HCEC 1CT (cell line): ENCODE measurements around the gene C6orf47.

Experiments used
- DNase-seq: peaks from one replicate; pipeline ENCODE4 v3.0.0-alpha.2; 2017

C6orf47 gene

DNA sequence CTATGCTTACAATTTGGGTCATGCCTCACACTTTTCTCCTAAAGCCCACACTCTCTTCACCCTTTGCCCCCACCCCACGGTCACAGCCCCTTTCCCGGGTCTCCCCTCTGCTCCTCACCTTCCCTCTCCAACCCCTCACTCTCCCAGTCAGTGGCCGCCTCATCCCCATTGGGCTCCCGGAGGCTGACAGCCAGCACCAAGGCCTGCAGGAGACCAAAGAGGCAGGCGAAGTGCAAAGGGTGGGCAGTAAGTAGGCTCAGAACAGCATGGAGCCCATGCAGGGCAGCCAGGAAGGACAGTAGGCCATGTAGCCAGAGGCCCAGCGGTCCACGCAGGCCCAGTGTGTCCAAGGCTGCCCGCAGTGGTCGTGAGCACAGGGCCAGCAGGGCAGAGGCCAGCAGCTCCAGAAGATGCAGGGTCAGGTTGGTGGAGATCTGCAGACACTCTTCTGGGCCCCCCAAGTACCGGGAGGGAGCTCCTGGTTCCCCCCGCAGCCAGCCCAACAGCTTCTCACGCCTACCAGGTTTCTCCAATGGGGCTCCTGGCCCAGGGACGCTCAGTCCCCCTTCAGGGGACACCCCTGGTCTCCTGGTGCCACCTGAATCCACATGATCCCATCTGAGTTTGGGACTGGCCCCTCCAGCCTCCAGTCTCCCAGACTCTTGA is 1.5 kb downstream of the C6orf47 start:
- DNase-seq, result no peak

DNA sequence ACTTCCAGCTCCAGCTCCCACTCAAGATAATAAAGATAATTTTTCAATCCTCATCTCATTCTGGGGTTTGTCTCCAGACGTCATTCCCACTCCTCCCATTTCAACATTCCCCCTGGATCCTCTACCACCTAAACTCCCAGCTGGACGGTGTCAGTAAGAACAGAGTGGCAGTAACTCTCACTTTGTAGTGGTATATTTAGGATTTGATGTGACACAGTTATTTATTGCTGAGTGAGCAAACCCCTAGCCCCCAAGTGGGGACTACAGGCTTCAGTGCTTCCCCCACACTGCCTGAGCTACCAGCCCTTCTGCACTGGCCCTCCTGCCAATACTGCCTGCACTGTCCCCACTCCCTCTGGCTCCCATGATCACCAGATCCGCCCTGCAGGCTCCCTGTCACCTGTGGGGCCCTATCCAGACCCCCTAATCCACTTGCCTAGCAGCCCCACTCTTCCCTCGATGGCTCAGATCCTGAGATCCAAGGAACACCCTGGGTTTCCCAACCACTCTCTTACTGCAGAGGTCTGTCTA is 2.4 kb downstream of the C6orf47 start:
- no peak for DNase-seq

DNA sequence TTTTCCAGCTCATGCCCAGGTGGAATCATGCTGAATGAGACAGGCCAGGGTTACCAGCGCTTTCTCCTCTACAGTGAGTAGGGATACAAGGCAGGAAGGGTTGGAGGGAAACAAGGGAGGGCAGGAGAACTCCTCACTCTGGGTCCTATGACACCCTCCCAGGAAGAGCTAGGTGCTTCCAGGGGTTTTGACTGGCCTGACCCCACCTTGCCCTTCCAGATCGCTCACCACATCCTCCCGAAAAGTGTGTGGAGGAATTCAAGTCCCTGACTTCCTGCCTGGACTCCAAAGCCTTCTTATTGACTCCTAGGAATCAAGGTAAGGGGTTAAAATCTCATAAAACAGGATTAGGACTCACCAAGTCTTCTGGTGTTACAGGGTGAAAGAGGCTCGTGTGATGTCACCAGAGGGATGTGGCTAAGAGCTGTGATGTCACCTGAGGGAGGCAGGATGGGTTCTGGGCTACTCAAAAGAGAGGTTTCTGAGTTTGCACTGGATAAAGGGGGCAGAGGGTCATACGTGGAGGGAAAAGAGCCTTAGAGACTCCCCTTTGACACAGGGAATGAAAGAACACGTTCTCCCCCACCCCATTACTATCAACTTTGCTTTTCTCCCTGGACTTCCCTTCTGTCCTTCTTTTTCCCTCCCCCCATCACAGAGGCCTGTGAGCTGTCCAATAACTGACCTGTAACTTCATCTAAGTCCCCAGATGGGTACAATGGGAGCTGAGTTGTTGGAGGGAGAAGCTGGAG is 3.0 kb downstream of the C6orf47 start:
- no peak for DNase-seq

DNA sequence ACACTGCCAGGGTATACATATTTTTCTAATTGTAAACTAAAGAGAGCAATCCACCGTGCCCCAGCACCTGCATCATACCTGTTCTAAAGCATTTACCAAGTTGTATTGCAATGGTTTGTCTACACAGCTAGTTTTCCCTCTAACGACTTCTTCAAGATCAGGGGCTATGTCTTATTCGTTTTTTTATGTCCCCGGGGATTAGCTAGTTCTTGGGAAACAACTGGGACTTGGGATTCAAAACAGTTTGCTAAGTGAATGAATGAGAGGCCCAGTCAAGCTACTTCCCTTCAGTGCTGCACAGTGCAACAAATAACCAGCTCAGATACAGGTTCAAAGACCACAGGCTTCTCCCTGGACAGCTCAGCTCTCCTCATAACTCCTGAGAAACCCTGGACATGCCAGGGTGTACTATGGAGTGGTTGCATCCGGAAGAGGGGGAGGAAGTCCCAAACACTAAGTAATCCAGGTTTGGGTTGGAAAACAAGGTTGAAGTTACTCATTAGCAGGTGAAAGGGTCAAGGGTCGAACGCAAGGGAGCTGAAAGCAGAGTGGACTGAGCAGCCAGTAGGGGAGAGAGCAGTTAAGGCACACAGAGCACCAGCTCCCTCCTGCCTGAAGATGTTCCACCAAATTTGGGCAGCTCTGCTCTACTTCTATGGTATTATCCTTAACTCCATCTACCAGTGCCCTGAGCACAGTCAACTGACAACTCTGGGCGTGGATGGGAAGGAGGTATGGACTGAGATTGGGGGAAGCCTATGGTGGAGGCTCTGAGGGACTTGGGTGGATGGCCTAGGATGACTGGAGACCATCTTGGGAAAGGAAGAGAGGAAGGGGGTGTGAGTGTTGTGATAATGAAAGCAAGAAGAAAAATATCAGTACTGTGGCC is 5.0 kb downstream of the C6orf47 start, which contains the start of gene APOM:
APOM (plus strand) TSS at position 546 of the 889 bp plus-strand sequence; CDS start at position 619, 73 bp downstream.
- no peak for DNase-seq

DNA sequence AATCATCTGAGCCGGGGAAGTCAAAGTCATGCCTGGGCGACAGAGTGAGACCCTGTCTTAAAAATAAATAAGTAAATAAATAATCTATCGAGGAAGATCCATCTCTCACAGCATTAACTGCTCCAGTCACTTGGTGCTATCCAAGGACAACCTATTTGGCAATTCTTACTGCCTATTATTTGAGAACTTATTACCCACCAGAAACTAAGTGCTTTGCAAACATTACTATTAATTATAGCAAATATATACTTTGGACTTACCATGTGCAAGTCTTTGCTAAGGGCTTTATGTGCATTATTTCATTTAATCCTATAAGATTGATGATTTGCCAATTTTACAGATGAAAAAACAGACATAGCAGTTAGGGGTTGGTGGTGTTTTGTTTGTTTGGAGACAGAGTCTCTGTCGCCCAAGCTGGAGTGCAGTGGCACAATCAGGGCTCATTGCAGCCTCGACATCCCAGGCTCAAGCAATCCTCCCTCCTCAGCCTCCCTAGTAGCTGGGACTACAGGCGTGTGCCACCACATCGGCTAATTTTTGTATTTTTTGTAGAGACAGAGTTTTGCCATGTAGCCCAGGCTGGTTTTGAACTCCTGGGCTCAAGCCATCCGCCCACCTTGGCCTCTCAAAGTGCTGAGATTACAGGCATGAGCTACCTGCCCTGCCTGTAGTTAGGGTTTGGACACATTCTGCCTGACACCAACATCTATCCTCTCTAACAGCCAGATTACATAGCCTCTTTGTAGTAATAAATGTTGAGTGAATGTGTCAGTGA is 5.8 kb downstream of the C6orf47 start:
- DNase-seq, result no peak

DNA sequence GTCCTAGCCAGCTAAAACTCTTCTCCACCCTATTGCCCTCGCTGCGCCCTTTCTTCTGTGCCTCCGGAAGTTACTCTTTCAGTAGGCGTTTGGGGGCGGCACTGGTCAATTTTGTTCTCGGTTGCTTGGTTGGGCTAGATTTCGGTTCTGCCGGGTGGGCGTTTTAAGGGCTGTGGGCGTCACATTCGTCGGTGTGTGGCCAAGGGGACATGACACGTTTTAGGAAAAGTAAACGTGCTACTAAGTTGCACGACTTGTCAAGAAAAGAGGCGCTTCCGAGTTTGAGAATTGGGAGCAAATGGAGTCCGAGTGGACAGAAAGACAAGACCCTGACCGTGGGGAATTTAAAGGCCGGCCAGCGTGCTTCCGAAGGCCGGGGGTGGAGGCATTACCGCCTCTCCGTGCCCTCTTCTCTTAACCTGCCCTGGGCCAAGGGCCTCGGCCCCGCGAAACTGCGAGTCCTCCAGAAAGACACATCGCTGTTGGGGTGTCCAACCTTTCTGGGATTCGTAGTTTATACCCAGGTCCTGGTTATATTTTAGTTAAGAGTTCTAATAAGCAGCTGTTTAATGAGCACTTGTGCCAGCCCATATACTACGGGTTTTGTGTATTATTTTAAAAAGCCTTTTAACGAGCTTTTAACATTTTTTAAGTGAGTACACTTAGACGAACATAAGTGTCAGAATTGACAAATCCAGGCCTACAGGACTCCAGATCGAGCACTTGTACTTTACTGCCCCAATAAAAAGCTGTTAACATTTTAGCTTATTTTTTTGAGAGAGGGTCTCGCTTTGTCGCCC is 7.5 kb downstream of the C6orf47 start:
- DNase-seq, result peak; percentile 87

DNA sequence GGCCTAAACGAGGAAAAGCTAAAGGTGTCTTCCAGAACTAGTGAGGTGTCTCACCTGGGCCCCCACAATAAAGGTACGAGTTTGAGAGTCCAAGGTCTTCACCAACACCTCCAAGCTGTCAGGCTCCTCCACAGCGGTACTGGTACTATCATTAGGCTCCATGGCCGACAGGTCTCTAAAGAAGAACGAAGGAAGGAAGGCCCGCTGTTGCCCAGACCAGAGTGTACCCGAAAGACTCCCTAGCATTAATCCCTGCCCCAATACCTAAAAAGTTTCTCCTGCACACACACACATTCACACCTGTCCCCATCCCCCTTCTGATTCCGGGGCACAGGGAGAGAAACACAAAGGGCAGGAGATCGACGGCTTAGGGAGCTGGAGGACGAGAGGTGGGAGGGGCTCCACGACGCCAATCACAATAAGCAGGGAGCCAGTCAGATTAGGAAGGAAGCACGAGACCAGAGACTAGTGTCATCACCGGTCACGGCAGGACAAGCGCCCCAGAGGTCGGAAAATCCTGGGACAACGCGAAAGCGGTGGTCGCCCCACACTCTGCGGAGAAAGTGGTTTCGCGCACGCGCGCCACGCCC is 8.9 kb downstream of the C6orf47 start:
- peak; percentile 77 for DNase-seq

DNA sequence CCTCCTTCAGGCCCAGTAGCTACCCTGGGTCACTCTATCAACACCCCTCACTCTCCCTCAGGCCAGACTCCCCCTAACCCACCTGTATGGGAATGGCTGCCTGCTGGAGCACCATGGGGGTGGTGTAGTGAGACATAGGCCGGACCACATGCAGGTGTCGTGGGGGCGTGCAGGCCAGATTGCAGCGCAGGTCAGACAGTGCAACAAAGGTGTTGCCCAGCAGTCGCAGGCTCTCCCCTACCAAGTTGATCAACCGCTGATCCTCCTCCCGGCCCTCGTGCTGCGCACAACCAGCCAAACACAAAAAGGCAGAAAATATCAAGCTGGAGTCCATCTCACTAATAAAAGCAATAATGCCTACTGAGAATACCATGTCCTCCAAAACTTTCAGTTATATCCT is 15.3 kb downstream of the C6orf47 start:
- DNase-seq, result no peak

DNA sequence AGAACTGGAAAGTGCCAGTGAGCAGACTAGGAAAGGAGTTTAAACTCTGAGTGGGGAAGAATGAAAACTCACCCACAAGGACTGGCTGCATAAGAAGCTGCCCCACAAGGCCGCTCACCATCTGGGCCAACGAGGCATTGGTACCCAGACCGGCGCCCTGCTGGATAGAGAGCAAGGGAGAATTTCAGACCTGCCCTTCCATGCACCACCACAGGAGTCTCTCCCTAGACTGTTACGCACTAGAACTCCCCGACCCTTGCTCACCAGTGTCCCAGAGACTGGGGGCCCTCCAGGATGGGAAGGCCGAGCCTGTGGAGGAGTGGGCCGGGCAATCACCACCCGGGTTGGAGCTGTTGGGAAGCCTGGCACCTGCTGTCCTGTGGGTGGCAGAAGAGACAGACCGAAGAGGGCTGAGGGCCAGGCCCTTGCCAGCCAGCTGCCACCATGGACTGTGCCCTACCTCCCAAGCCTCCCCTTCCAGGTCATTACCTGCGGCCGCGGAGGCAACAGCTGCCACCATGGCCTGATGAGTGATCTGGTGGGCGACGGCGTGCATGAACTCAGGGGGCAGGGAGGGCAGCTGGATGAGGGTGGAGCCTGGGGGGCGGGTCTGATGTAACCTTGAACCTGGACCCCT is 16.6 kb downstream of the C6orf47 start:
- DNase-seq, result peak; percentile 0

DNA sequence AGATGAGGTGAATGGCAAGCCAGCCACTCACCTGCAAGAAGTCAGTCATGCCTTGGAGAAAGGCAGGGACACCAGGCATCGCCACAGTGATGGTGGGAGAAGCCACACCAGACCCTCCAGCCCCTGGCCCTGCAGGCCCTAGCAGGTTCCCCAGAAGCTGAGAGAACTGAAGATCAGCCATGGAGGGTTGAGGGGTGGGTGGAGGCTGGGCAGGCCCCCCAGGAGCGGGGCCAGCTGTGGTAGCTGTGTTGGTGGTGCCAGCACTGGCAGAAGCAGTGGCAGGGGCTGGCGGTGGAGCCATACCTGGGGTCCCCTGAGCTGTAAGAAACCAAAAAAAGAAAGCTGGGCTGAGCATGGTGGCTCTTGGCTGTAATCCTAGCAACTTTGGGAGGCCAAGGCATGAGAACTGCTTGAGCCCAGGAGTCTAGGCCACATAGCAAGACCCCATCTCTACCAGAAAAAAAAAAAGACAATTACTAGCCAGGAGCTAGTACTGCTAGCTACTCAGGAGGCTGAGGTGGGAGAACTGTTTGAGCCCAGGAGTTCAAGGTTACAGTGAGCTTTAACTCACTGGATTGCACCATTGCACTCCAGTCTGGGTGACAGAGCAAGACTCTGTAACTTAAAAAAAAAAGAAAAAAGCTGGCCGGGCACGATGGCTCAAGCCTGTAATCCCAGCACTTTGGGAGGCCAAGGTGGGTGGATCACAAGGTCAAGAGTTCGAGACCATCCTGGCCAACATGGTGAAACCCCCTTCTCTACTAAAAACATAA is 17.6 kb downstream of the C6orf47 start:
- no peak for DNase-seq

DNA sequence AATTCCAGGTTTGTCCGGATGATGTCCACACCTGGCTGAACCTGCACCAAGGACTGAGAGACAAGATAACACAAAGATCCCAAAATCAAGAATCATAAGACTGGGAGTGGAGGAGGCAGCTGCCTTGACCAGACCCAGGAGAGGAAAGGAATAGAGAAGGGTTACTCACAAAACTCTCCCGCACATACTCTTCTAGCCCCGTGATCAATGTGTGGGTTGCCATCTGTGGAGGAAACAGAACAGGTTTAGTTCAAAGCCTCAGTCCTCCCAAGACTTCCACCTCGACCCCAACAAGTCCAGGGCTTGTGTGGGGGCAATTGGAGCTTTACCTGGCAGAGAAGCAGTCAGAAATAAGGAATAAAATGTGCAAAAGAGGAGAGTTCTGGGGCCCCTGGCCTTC is 19.2 kb downstream of the C6orf47 start:
- DNase-seq, result no peak

DNA sequence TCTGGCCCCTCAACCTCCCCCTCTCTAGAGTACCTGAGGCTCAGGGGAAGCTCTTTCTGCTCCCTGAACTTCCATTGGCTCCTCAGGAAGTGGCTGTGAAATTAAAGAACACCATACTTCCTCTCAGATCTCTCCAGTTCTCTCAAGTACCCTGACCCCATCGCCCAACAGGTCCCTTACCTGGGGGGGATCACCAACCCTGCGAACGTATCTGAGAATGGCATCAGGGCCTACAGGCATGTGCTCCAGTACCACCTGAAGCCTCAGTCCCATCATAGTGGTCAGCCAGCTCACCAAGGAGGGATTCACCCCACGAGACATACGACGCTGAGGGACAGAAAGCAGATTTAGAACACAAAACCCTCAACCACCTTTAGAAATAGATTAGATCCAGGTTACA is 20.0 kb downstream of the C6orf47 start:
- DNase-seq, result no peak

DNA sequence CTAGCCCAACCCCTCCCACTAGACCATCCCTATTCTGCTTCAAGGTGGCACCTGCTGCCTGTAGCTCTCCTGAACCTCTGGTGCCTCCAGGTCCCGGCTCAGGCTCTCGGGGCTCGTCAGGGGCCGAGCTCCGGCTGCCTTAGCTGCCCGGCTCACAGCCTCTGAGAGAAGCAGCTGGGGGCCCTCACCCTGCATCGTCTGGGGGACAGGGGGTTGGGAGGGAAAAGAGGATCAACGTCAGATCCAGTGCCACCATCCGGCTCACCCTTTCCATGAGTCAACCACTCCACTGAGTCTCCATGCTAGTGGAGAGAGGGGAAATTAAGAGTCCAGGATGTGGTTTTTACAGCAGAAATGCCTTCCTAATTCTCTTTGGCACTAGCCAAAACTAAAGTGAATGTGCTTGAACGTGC is 21.1 kb downstream of the C6orf47 start:
- DNase-seq, result peak; percentile 63

DNA sequence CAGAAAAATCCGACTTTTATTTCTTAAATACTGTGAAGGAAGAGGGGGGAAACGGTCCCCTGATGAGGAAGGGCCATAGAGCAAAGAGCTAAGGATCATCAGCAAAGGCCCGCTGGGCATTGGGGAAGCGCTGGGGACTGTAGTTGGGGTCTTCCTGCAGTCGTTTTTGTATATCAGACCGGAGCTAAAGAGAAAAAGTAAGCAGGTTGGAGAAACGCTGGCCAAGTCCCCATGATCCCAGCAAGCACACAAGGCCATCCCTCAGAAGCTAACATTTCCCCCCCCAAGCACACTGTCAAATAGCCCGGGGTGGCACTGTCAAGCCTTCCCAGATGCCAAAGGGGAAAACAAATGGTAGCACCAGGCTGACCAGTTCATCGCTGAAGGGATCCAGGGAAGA is 21.5 kb downstream of the C6orf47 start:
- peak; percentile 0 for DNase-seq

DNA sequence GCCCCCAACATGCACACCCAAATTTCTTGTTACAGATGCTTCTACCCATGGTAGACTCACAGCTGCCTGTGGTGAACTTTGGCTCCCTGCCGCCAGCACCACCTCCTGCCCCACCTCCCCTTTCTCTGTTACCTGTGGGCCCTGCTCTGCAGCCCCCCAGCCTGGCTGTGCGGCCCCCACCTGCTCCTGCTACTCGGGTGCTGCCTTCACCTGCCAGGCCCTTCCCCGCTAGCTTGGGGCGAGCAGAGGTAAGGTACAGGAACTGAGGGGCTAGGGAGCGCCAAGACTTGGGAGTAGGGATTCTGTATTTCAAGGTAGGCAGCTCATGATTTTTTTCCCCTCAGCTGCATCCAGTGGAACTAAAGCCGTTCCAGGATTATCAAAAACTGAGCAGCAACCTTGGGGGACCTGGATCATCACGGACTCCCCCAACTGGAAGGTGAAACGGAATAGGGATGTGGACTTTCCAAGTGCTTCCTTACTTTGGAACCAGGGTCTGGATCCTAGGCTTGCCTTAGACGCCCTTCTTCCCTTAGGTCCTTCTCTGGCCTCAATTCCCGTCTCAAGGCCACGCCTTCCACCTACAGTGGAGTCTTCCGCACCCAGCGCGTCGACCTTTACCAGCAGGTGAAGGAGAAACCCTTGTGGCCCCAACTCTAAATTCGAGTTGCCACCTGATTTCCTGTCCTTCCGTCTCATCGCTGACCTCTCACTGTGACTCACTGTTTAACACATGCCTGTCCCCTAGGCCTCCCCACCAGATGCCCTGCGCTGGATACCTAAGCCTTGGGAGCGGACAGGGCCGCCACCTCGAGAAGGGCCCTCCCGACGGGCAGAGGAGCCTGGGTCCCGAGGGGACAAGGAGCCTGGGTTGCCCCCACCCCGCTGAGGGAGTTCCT is 23.6 kb downstream of the C6orf47 start:
- DNase-seq, result no peak

DNA sequence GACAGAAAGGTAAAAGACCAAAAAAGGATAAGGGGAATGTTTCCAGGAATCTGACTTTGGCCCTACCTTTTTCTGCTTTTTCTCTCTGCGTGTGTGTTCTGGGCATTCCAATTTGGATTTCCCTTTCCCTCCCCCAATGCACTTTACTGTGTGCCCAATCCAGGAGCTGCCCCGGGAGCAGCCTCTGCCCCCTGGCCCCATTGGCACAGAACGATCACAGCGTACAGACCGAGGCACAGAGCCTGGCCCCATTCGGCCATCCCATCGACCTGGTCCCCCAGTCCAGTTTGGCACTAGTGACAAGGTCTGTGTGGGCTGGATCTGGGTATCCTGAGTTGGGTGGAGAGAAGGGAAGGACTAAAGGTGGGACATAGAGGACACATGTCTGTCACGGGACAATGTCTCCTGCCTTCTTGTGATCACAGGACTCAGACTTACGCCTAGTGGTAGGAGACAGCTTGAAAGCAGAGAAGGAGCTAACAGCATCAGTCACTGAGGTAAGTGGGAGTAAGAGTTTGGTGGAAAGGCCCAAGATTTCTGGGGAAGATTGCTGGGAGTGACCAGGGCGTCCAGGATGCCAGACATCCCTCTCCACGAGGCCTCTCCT is 25.5 kb downstream of the C6orf47 start:
- DNase-seq, result no peak

DNA sequence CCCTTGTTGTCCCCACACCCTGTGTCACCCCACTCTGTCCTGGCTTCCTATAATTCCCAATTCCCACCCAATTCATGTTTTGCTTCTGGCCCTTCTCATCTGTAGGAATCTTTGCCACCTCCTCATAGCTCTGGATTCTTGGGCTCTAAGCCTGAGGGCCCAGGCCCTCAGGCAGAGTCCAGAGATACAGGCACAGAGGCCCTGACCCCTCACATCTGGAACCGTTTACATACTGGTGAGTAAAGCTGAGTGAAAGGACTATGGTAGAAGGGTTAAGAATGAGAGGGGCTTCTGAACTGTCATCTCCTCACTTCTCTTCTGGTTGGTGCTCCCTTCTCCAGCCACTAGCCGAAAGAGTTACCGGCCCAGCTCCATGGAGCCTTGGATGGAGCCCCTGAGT is 26.4 kb downstream of the C6orf47 start:
- DNase-seq, result peak; percentile 14

DNA sequence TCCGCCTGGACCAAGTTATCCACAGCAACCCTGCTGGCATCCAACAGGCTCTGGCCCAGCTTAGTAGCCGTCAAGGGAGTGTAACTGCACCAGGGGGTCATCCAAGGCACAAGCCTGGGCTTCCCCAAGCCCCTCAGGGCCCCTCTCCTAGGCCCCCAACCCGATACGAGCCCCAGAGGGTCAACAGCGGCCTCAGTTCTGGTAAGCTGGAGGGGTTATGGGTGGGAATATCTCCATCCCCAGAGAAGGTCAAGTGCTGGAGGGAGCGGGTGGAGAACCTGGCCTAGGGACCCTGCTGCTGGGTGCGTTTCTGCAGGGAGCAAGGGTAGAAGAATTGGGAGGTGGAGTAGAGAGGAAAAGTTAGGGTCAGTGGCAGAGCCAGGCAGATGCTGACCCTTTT is 27.1 kb downstream of the C6orf47 start:
- DNase-seq, result no peak
